HuH-7.5 (cell line): ENCODE measurements around the gene STAG3.

Experiments
- DNase-seq: peaks from one replicate; pipeline ENCODE4 v3.0.0; 2011; ENCODE audit warnings: low spot score

STAG3 gene

DNA sequence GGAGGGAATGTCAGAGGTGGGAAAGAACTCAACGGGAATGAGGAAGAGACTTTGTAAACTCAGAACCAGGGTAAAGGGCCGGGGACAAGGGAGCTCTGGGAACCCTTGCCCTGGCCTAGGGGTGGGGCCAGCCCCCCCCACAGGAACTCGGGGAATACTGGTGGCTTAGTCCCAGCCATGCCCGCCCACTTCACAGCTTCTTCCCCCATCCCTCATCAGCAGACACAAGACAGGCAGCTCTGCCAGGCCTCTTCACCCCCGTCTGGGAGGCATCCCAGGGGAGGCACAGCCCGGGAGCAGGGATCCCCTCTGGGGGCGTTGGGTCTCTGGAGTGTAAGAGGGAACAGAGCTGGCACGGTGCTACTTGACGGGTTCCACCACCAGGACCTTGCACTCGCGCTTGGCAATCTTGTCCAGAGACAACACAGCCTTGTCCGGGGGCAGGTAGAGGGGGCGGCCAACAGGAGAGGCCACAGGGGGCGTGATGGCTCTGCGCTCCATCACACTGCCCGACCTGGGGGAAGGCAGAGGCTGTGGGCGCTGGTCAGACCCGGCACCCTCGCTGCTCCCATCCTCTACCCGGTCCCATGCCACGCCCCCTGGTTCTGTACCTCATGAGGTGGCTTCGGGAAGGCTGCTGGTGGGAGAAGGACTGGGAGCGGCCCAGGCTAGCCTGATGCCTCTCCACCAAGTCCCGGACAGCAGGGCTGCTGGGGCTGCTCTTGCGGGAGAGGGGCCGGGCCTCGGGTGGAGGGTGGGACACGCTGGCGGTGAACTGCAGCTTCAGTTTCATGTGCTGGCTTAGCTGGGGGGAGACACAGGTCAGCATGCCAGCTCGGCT, 22.8 kb upstream of the STAG3 start:
- peak; percentile 25 for DNase-seq

DNA sequence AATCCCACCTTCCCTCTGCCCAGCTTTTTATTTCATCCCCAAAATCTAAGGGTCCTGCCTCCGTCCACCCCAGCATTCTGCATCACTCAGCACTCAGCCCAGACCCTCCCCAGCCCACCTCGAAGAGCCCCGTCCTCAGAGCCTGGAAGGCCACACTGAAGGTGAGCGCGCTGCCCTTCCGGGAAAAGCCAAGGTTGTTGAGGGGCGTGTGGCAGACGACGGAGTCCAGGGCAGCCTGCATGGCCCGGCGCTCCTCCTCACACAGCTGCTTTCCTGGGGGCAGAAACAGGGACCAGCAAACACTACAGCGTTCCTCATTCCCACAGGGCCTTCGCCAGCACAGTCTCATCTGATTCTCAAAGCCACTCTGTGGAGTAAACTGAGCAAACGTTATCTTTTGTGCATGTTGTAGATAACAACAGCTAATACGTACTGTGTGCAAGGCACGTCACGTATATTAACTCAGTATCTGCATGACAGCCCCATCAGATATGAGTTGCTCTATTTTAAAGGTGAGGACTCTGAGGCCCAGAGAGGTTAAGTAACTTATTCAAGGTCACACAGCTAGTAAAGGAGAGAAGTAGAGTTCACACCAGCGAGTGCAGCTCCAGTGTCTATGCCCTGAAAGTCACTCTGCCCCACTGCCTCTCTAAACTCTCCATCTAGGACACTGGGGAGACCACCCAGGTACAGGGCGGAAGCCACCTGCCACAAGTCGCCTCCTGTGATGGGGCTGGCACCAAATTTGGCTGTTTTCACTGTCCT, 22.0 kb upstream of the STAG3 start:
- peak; percentile 27 for DNase-seq

DNA sequence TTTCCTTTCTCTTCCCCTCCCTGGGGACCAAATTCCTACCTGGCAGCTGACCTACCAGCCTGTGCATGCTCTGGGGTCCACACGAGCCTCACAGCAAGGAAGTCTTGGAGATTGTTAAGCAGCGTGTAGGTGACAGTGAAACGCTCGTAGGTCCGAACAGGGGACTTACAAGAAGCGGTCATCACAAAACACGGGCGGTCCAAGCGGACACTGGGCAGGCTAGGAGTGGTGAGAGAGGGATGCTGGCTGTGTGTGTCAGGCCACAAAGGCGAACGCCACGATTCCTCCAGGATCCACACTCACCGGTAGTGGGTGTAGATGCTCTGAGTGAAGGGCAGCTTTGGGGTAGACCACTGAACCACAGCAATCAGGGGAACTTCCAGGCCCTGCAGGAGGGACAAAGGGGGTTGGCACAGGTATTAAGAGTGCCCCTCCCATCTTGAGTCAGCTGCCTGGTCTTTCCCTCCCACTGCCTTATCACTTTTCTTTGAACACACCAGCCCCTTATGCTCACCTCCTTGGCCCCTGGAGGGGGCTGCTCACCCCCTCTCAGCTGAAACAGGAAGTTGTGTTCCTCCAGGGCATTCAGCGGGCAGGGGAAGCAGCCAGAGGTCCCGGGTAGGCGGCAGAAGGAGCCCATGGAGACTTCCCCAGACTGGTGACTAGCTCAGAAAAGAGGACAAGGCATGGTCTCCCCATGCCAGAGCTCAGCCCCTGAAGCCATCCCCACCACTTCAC, 21.2 kb upstream of the STAG3 start:
- no peak for DNase-seq

DNA sequence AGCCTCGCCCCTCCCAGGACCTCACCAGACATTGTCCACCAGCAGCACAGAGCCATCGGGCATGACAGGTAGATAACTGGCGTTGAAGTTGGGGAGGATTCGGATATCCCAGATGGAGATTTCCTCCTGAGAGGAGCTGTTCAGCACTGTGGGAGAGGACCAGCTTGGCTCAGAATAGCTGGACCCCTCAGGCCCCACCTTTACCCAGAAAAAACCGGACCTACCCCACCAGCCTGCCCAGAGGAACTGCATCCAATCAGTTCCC, 20.7 kb upstream of the STAG3 start:
- DNase-seq, result no peak

DNA sequence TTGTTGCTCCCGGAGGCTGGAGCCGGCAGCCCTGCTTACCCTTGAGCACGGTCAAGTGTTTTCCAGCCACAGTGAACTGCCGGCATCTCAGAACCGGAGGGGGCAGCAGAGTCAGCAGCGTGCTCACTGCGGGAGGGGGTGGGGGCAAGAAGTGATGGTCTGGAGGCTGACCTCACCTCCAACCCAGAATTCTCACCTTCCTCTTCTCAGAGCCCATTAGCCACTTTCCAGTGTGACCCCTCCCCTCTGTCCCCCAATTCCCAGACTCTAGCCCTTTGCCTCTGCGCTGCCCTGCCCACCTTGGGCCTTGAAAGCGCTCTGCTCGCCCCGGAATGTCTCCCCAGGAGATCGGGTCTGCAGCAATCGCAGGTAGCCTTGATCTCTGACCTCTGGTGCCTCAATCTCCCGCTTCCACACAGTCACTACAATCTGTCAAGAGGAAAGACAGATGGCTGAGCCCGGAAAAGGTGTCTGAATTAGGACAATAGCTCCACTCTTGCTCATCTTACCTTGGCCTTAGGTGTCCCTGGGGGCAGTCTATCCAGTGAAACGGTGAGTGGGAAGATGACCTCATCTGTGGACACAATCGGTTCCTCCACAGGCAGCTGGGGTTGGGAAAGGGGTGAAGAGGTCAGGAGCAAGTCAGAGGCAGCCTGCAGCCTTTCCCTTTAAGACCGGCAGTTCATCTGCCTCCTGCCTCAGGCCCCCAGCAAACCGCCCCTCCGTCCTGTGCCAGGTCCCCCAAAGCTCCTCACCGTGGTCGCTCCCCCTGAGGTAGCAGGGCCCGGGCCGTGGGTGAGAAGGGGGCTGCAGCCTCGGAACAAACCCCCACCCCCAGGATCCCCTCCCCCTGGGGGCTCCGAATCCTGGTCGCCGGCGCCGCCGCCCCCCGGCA, 20.1 kb upstream of the STAG3 start:
- DNase-seq, result peak; percentile 90

DNA sequence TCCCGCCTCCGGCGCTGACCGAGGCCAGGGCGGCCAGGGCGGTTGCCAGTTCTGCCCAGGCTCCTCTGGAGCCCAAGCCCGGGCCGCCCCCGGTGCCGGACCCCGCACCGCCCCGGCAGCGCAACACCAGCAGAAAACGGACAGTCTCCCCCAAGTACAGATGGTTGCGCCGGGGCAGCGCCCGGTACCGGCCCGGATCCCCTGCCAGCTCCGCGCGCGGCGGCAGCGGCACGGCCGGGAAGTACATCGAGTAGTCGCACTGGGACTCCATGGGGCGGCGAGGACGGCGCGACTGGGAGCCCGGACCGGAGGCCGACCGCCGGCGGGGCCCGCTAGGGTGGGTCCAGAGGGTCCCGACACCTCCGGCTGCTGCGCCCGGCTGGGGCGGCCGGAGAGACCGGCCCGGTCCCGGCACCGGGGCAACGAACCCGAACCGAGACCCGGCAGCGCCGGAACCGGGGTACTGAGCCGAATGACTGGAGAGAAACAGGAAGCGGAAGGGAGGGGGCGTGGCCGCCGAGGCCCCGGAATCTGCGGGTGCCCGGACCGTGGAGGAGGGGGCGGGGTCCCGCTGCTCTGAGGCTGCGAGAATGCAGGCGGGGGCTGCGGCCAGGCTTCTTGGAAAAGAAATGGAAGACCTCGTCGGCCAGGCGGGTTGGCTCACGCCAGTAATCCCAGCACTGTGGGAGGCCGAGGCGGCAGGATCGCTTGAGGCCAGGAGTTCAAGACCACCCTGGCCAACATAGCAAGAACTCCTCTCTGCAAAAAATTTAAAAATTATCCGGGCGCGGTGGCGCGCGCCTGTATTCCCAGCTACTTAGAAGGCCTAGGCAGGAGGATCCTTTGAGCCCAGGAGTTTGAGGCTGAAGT, 19.3 kb upstream of the STAG3 start, which contains the start of gene TRAPPC14:
Gene TRAPPC14, minus strand, starts transcription at position 495 of the 870 bp plus-strand sequence. Its CDS starts 224 bp downstream, at position 271.
- DNase-seq, result peak; percentile 98

DNA sequence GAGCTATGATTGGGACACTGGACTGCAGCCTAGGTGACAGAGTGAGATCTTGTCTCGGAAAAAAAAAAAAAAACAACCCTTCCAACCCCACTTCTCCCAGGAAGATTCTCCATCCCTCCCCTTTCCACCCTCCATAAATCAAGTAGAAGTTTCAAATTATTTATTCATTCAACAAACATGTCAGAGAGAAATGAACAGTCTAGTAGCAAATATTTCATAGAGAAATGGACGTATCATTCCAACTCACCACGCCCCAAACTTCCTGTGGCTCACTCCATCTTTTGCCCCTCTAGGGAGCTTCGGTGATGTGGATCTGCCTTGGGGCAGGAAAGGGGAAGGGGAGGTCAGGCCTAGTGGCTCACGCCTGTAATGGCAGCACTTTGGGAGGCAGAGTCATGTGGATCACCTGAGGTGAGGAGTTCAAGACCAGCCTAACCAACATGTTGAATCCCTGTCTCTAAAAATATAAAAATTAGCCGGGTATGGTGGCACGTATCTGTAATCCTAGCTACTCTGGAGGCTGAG, 18.6 kb upstream of the STAG3 start:
- no peak for DNase-seq

DNA sequence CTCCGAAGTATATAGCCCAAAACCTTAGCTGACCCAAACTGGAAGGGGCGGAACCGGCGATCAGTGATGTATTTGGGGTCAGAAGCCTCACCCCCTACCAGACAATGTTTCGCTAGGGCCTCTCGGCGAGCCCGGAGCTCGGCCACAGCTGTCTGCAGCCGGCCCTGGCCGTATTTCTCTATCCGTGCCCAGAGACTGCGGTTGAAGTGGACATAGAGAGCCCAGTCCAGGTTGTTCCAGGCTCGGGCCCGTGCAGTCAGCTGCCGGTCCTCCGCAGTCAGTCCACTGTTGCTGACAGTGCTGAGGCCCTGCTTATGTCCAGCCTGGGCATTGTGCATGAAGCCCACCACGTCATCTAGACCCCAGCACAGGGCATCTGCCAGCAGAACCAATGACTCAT, 17.7 kb upstream of the STAG3 start:
- DNase-seq, result no peak

DNA sequence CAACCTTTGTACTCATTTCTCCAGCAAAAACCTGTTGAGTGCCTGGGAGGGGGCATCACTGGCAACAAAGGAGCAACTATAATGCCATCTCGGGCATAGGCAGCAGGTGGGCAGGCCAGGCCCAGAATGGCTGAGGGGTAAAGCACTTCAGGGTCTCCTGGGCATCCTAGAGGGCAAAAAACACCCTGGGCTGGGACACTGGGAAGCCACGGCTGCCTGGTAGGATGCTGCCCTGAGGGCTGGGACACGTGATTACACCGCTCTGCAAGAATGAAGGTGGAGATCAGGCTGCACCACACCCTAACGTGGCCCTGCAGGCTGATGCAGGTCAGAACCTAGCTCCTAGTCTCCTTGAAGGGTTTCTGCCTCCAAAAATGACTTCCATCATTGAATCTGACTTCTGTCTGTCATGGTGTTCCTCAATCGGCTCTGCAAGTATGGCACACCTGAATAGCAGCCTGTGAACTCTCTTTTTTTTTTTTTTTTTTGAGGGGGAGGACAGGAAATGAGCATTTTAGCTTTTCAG, 14.6 kb upstream of the STAG3 start:
- DNase-seq, result peak; percentile 59

DNA sequence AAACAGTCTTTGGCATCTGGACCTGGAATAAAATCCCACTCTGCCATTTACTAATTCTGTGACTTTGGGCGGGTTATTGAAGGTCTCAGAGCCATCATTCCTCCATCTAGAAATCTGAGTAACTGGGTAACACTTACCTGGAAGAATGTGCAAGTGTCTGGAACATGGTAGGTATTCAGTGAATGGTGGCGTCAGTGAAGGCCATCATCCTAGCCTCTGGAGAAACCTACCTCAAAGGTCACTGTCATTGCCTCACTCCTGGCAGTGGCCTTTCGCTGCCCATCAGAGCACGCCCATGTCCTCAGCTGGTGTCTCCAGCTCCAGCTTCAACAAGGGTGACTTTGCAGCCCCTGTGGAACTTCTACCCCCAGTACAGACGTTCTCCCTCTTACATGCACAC, 13.8 kb upstream of the STAG3 start:
- no peak for DNase-seq

DNA sequence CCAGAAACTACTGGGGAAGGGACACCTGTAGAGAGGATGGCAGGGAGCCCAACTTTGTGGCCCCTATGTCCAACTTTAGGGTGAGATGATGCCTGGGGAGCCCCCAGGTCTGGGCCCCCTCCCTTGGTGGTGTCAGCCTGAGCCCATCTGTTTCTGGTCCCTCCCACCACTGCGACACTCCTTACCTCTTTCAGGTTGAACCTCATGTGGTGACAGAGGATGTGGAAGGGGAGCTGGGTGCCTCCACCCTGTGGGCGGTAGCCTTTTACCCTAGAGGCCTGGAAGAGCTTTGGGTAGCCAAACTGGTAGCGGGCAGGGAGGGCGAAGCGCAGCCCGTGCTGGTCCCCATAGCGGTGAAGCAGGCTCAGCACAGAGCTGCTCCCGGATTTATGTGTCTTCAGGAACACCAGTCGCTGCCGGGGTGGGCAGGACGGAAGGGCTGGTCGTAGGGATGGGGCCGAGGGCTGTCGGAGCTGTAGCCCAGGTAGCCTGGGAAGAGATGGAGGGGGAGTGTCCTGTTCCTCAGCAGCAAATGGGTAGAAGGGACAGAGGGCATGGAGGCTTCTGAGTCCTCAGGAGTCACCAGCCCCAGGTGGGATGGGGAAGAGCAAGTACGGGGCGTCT, 11.3 kb upstream of the STAG3 start:
- DNase-seq, result no peak

DNA sequence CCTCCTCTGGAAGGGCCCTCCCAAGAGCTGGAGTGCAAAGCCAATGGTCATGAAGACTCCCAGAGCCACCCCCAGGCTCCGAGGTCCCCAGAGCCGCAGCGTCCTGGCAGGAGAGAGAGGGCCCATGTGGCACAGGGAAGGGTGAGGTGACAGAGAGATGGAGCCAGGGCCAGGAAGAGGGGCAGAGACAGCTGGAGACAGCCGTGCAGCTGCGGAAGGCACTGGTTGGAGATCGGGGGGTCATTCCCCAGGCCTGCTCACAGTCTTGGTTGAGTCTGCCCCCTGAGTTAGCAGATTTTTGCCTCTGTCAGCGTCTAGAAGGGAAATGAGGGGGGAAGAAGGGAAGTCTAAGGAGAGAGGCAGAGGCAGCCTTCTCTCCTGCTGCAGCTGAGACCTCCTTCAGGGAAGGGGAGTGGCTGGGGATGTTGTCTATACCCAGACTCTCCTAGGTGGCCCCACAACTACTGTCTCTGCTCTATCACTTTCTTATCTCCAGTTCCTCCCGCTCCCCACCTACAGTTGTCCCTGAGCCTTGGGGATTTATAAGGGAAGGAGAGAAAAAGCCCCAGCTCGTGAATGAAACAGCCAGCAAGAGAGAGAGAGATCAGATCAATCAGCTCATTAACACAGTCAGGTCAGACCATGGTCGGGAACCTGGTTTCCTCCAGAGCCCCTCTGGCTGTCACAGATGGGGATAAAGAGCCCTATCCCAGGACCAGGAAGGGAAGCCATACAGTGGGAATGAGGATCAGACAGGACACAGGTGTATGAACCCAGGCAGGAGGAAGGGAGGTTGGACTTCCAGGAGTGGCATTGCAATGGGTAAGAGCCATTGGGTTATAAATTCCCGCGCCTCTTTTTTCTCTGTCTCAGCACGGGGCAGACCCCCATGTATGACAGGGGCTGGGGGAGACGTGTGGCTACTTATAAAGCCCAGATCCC, 10.5 kb upstream of the STAG3 start:
- peak; percentile 18 for DNase-seq

DNA sequence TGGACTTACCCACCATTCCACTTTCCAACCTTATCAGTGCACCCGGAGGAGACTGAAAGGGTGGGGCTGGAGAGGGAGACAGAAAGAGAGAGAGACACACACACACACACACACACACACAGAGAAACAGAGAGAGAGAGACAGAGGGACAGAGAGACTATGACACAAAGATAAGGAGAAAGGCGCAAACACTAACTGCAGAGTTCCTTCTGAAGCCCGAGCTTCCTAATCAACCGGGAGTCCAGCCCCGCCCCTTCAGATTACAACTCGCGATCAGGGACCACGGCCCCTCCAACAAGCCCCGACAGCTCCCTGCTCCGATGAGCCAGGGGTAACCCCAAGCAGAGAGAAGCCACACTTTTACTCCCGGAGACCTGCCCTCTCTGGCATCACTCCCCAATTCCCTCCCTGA, 9.8 kb upstream of the STAG3 start:
- DNase-seq, result peak; percentile 29

DNA sequence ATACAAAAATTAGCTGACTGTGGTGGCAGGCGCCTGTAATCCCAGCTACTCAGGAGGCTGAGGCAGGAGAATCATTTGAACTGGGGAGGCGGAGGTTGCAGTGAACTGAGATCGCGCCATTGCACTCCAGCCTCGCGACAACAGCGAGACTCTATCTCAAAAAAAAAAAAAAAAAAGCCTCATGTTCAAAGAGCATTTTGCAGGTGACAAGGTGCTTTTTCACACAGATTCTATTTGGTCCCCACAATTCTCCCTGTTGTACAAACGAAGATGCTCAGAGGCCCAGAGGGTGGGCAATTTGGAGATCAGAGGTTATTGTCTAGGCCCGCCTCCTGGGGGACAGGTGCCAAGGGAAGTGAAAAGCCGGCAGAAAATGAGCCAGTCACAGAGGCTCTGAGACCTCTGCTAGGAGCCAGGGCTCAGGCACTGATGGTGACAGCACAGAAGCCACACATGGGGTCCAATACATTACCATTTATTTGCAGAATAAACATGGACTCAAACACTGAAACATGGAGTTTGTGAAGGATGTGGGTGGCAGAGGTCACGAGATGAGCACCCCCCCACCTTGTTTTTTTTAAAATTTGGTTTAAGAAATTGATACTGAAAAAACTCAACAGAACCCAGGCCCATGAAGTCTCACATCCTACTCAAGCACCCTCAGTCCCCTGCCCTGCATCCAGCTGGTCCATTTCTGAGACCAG, 8.4 kb upstream of the STAG3 start:
- DNase-seq, result peak; percentile 27

DNA sequence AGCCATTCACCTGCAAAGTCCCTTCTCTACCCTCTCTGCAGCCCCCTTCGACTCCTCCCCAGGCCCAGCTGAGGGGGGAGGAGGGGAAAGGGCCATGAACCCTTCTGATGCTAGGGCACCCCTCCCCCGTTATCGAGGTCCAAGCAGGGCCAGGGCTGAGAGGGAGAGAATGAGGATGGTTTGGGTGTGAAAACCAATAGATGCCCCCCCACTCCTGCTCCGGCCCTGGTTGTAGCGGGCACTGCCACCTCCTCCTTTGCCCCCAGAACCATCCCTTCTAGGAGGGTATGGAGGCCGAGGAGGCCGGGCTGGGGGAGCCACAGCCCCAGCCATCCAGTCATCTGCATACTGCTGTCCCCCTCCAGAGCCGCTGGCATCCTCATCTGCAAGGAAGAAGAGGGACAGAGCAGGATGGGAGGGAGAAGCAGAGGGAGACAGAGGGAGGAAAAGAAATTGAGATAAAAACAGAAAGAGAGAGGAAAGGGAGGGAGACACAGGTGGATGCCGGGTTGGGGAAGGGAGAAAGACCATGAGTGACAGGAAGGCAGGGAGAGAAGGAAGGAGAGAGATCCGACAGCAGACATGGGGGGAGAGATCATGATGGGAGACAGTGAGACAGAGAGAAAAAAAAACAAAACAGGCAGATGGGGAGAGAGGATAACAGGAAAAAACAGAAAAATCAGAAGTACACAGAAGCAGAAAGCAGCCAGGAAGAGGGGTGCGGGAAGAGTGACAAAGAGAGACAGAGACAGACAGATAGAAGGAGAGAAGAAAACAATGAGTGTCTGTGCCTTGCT, 7.4 kb upstream of the STAG3 start:
- DNase-seq, result peak; percentile 19

DNA sequence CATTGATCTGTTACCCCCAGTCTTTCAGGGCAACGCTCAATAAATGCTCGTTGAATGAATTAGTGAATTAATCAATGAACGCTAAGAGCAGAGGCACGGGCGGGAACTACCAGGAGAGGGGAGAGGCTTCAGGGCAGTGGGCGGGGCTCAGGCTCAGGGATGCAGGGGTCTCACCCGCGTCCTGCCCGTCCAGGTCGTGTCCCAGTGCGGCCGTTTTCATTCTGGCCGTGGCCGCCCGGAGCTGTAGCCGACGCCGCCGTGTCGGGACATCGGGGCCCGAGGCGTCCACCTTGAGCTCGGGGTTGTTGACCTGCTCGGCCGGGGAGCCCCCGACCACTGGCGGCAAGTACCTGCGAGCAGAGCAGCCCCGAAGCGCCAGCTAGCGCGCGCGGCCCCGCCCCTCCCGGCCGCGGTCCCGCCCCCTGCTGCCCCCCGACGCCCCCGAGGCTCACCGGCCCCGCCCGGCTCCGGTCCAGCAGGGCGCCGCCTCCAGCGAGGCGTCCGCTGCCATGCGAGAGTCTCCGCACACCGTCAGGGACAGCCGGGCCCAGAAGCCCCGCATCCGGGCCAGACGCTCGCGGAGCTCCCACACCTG, 6.5 kb upstream of the STAG3 start:
- DNase-seq, result peak; percentile 66

DNA sequence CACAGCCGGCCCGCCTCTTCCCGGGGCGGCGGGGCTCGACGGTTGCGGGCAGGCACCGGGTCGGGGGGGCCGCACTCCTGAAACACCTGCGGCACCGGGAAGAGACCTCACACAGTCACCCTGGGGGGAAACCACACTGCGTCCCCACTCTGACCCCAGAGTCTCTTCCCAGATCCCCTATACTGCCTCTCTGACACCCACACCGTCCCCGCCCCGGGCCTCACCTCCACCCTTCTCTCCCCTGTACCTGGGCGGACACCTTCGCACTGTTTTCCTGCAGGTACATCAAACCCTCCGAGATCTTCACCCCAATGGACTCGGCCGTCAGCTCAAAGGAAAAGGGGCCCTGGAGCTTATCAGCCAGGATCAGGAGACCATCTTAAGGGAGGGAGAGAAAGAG, 5.9 kb upstream of the STAG3 start:
- peak; percentile 31 for DNase-seq
